GM12878 (cell line): Measurements from ENCODE around the gene DSG2. TPM values are rescaled to one million over a fixed set of nuclear protein-coding genes. Genes with fewer than 3 reads are reported as not detected.

Experiments used
- ATF3 ChIP-seq: IDR thresholded peaks from 2 replicates; pipeline ENCODE4 v1.6.1; 2011; ENCODE audit warnings: low read depth, mild to moderate bottlenecking, low read length, moderate library complexity, borderline replicate concordance; ENCODE audit errors: extremely low read depth
- BACH1 ChIP-seq: fragments of 450-650 bp; IDR thresholded peaks from 2 replicates; pipeline ENCODE4 v1.6.1; 2017; ENCODE audit warnings: mild to moderate bottlenecking, borderline replicate concordance
- CUX1 ChIP-seq: IDR thresholded peaks from 2 replicates; pipeline ENCODE4 v1.6.1; 2012; ENCODE audit warnings: improper control_type of control experiment, low read depth, low read length; ENCODE audit not compliant: insufficient replicate concordance
- DPF2 ChIP-seq: fragments of 450-650 bp; IDR thresholded peaks from 2 replicates; pipeline ENCODE4 v1.6.1; 2017; ENCODE audit warnings: mild to moderate bottlenecking
- EP300 ChIP-seq, 2 experiments: fragments of 150-350 bp in 1 of 2; IDR thresholded peaks; 2 replicates each; pipeline ENCODE4 v1.6.1; 2011 to 2012; ENCODE audit warnings: low read depth in 2 of 2, low read length in 2 of 2, borderline replicate concordance in 1 of 2, improper control_type of control experiment in 1 of 2, inconsistent platforms in 1 of 2; ENCODE audit not compliant: control insufficient read depth in 1 of 2
- EZH2 ChIP-seq: IDR thresholded peaks from 2 replicates; pipeline ENCODE4 v1.6.1; 2012; ENCODE audit warnings: low read depth, mild to moderate bottlenecking, control low read depth, inconsistent platforms, low read length, borderline replicate concordance; ENCODE audit not compliant: control insufficient read depth
- IKZF2 ChIP-seq, 2 experiments: fragments of 450-650 bp; IDR thresholded peaks; 2 replicates each; pipeline ENCODE4 v1.6.1; 2017; ENCODE audit warnings: mild to moderate bottlenecking in 2 of 2, moderate library complexity in 2 of 2
- MAX ChIP-seq: IDR thresholded peaks from 2 replicates; pipeline ENCODE4 v1.6.1; 2012; ENCODE audit warnings: low read depth, low read length, improper control_type of control experiment
- MLLT1 ChIP-seq: fragments of 450-650 bp; IDR thresholded peaks from 2 replicates; pipeline ENCODE4 v1.6.1; 2016; ENCODE audit warnings: mild to moderate bottlenecking
- MTA2 ChIP-seq: fragments of 450-650 bp; IDR thresholded peaks from 2 replicates; pipeline ENCODE4 v1.6.1; 2016; ENCODE audit warnings: low read depth, mild to moderate bottlenecking, moderate library complexity
- MYB ChIP-seq: fragments of 150-350 bp; IDR thresholded peaks from 2 replicates; pipeline ENCODE4 v1.6.1; 2014; ENCODE audit warnings: mild to moderate bottlenecking, low read depth, low read length, borderline replicate concordance
- NR2F1 ChIP-seq: fragments of 450-650 bp; conservative IDR thresholded peaks from 2 replicates; pipeline ENCODE4 v1.6.1; 2017; ENCODE audit warnings: mild to moderate bottlenecking
- PML ChIP-seq: IDR thresholded peaks from 2 replicates; pipeline ENCODE4 v1.6.1; 2012; ENCODE audit warnings: low read length, inconsistent platforms
- SREBF1 ChIP-seq: IDR thresholded peaks from 2 replicates; pipeline ENCODE4 v1.6.1; 2012; ENCODE audit warnings: mild to moderate bottlenecking, low read length
- ZNF622 ChIP-seq: fragments of 450-650 bp; IDR thresholded peaks from 2 replicates; pipeline ENCODE4 v1.6.1; 2017; ENCODE audit warnings: mild to moderate bottlenecking, inconsistent platforms
- ZNF687 ChIP-seq: fragments of 450-650 bp; IDR thresholded peaks from 2 replicates; pipeline ENCODE4 v1.6.1; 2017; ENCODE audit warnings: mild to moderate bottlenecking, moderate library complexity
- polyA plus RNA-seq, 11 experiments: library from polyadenylated mRNA; depleted of rRNA in 4 of 11; unstranded in 6 of 11; stranded (reverse) in 5 of 11; fragments of >200 nt; fragmentation: Nextera tagmentation in 4 of 11; fragmentation: Illumina TruSeq in 1 of 11; extraction: Ambion mirVana in 4 of 11; extraction: Trizol in 1 of 11; gene quantifications; 1 replicate in 1 of 11; 2 replicates in 10 of 11; pipeline versions ENCODE4 v1.2.1 to v1.2.3, GENCODE V29; 2011 to 2016; ENCODE audit warnings: inconsistent platforms in 2 of 11, missing spikeins in 2 of 11, low read depth in 1 of 11
- total RNA-seq, 4 experiments: library from RNA; depleted of rRNA in 3 of 4; stranded (reverse); fragments of >200 nt in 3 of 4; fragmentation: Illumina TruSeq in 1 of 4; extraction: Trizol in 1 of 4; gene quantifications; 2 replicates each; pipeline versions ENCODE4 v1.2.1 to v1.2.3, GENCODE V29; 2013 to 2021

DSG2 gene
- total and polyA plus RNA-seq, 10 of the 15 experiments (the other 5 are each of a cell fraction or from before 2014, with no cell fraction given), result 11.7 to 46.2 (median 28.0) TPM

GRCh38 chr18:31500051-31500688 is 2.2 kb downstream of the DSG2 start (continued):
- TF ChIP-seq CUX1, result no peak
- peak; percentile 86 for TF ChIP-seq MTA2
- TF ChIP-seq ATF3, result no peak
- no peak for TF ChIP-seq SREBF1
- 0 out of 2 replicates have a peak, but pooled peaks have one; percentile 28 for TF ChIP-seq ZNF687
- peak; percentile 53; the same call in 1 of the 2 replicates for TF ChIP-seq PML
- peak; percentile 76; the same call in 1 of the 2 replicates for TF ChIP-seq BACH1
- no peak for TF ChIP-seq ZNF622
- TF ChIP-seq NR2F1, result peak; percentile 28; the same call in 1 of the 2 replicates
- peak; percentile 63; the same call in 1 of the 2 replicates for TF ChIP-seq MLLT1
- peak; percentile 11 to 84; a peak in 3 of 4 replicates for TF ChIP-seq EP300 (IDR thresholded peaks at IDR 0.05; ENCODE audit: borderline replicate concordance in 1 of 2, control insufficient read depth in 1 of 2, low read depth in 2 of 2, low read length in 2 of 2)
- TF ChIP-seq MYB, result no peak
- TF ChIP-seq MAX, result no peak
- no peak for TF ChIP-seq EZH2
- peak; percentile 91 for TF ChIP-seq DPF2
- TF ChIP-seq IKZF2 (IDR thresholded peaks at IDR 0.05), result peak; percentile 79 to 89
